ENCODE measurements around the gene EVA1C. TPM values are rescaled to one million over a fixed set of nuclear protein-coding genes. Genes with fewer than 3 reads are reported as not detected.

The EVA1C gene
- total RNA-seq, 3 donors from 2014 or later = 12.8 to 15.3 (median 14.7) TPM

Other genes starting within 250 kb of the EVA1C start
- 10 to 100 TPM; 21.2 to 30.7 (median 22.8) TPM for gene MIS18A, start 133.7 kb upstream of the EVA1C start, total RNA-seq
- not detected for gene MRAP, start 113.9 kb upstream of the EVA1C start, total RNA-seq
- 10 to 100 TPM; 46.2 to 54.5 (median 53.7) TPM for gene URB1, start 19.7 kb upstream of the EVA1C start, total RNA-seq
- gene TCP10L, start 172.8 kb downstream of the EVA1C start, total RNA-seq = 1 to 10 TPM in 1 of 3 donors, under 1 TPM in 2; 0.14 to 1.1 (median 0.66) TPM
- gene CFAP298, start 199.7 kb downstream of the EVA1C start, total RNA-seq = 10 to 100 TPM; 58.7 to 74.7 (median 63.7) TPM

Measured in activated T-cell treated with anti-CD3 and anti-CD28 coated beads, Interleukin-2, amount 50 U/mL, for 4 hours (primary cell).